Choroid plexus epithelial cell (primary cell): Measurements from ENCODE around the gene CHAT.

Experiments used
- DNase-seq: peaks from one replicate; pipeline ENCODE4 v3.0.0-alpha.2; 2010; ENCODE audit warnings: low read depth
- H3K4me3 ChIP-seq: 2 replicates; pipeline ENCODE4 v1.5.1; 2011; ENCODE audit warnings: low read depth, mild to moderate bottlenecking, control low read depth, low read length, moderate library complexity
- TF ChIP-seq, protein P1 (sequence below): conservative IDR thresholded peaks from 2 replicates; pipeline ENCODE4 v1.5.1; 2011; ENCODE audit warnings: low read depth, mild to moderate bottlenecking, control low read depth, inconsistent platforms, low read length, moderate library complexity

CHAT gene

DNA sequence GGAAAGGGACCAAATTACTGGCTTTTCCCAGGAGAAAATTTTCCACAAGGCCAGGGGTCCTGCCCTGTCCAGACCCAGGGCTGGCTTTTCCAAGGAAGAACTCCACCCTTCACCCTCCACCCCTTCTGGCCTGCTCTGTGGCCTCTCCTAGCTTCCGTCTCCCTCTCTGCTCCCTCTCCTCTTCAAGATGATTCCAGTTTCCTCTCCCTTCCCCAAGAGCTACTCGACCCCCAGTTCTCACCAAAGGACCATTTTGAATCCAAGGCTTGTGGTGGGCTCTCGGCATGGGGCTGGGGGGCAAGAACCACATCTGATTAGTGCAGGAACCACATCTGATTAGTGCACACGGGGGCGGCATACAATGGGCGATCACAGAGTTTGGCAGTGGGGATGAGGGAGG lies 7.7 kb downstream of the CHAT start:
- H3K4me3 ChIP-seq = no peak overlapping the region
- TF ChIP-seq, protein P1, sequence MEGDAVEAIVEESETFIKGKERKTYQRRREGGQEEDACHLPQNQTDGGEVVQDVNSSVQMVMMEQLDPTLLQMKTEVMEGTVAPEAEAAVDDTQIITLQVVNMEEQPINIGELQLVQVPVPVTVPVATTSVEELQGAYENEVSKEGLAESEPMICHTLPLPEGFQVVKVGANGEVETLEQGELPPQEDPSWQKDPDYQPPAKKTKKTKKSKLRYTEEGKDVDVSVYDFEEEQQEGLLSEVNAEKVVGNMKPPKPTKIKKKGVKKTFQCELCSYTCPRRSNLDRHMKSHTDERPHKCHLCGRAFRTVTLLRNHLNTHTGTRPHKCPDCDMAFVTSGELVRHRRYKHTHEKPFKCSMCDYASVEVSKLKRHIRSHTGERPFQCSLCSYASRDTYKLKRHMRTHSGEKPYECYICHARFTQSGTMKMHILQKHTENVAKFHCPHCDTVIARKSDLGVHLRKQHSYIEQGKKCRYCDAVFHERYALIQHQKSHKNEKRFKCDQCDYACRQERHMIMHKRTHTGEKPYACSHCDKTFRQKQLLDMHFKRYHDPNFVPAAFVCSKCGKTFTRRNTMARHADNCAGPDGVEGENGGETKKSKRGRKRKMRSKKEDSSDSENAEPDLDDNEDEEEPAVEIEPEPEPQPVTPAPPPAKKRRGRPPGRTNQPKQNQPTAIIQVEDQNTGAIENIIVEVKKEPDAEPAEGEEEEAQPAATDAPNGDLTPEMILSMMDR = no peak
- DNase-seq = no peak

- no peak for DNase-seq
- TF ChIP-seq, protein P1 = no peak
- no peak overlapping the region for H3K4me3 ChIP-seq
These were observed 8.9 kb downstream of the CHAT start for GRCh38 chr10:49622426-49623425.

- TF ChIP-seq, protein P1 = no peak
- no peak overlapping the region for H3K4me3 ChIP-seq
- DNase-seq = no peak
These were observed 10.8 kb downstream of the CHAT start for GRCh38 chr10:49624629-49625028.

DNA sequence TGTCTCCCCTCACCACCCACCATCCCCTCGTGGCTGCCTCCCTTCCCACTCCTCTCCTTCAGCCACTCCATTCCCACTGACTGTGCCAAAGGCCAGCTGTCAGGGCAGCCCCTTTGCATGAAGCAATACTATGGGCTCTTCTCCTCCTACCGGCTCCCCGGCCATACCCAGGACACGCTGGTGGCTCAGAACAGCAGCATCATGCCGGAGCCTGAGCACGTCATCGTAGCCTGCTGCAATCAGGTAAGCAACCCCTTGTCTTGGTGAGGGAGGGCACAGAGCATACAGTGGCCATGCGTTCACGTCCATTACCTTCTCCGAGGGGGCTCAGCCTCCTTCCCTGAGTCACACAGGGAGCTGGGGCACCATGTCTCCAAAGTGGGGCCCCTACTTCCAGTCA lies 11.6 kb downstream of the CHAT start:
- H3K4me3 ChIP-seq = no peak overlapping the region
- TF ChIP-seq, protein P1 = no peak
- no peak for DNase-seq

GRCh38 chr10:49627038-49627437 lies 13.2 kb downstream of the CHAT start:
- H3K4me3 ChIP-seq = no peak overlapping the region
- DNase-seq = no peak
- TF ChIP-seq, protein P1 = no peak

GRCh38 chr10:49627644-49628247 lies 13.9 kb downstream of the CHAT start:
- DNase-seq = no peak

More at GRCh38 chr10:49627644-49628247, 13.9 kb downstream of the CHAT start:
- TF ChIP-seq, protein P1 = no peak
- no peak overlapping the region for H3K4me3 ChIP-seq
